Measurements from ENCODE around the gene EPC1.
A peak's percentile ranks its signal among the peaks of the same experiment; 100 is the strongest.

EPC1 gene

DNA sequence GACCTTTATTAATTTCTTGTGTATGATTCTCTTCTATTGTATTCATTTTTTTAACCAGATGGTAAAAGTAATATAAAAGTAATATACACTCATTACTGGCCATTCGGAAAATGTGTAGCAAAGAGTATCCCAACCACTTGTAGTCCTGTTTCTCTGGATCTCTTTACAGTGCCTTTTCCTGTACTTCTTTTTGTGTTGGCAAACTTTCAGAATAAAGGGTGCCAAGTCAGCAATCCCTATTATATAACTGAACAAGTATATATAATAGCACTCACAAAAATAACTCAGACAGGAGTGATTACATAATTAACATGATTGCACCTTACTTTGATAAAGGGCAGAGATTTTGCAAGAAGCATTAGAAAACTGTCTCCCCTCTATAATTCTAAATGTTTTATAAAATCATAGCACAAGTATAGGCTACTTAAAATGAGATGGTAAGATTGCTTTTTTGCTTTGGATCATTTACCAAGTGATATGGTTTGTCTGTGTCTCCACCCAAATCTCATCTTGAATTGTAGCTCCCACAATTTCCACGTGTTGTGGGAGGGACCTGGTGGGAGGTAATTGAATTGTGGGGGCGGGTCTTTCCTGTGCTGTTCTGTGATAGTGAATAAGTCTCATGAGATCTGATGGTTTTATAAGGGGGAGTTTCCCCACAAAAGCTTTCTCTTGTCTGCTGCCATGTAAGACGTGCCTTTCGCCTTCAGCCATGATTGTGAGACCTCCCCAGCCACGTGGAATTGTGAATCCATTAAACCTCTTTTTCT lies 41.5 kb upstream of the EPC1 start:
- Histone ChIP-seq H3K4me1 (ENCODE audit: control insufficient read depth, insufficient read depth, low read length) (no peaks in the 10 kb centered on the region), H3K9me3 (ENCODE audit: control insufficient read depth, insufficient read depth, low read depth, low read length) (no peaks in the 10 kb centered on the region), H3K4me3 (ENCODE audit: low read depth, low read length) (no peak overlapping the region), H3K27ac (ENCODE audit: extremely low read depth, low read depth, low read length) (no peak overlapping the region), H3K36me3 (ENCODE audit: control insufficient read depth in 2 of 2, insufficient read depth in 1 of 2, low read length in 2 of 2) (no peaks in the 10 kb centered on the region)
- ChIA-PET POLR2A (no interaction called here), CTCF (interaction anchor here (0.6 kb wide), 2 partner anchors 8 to 1331 kb away, joined by 3 read pairs; no protein-coding TSS in a partner anchor)
- TF ChIP-seq ZNF175 (tag by site-specific recombination; IDR thresholded peaks at IDR 0.05) (no peak), EGR2 (tag by site-specific recombination; IDR thresholded peaks at IDR 0.05; ENCODE audit: low read depth) (peak; percentile 79), ZNF354C (tag by site-specific recombination; IDR thresholded peaks at IDR 0.05; ENCODE audit: borderline replicate concordance, low read depth) (no peak), ZBTB8A (tag by site-specific recombination; IDR thresholded peaks at IDR 0.05) (no peak), ZNF140 (tag by site-specific recombination; IDR thresholded peaks at IDR 0.05) (no peak), ZFHX2 (tag by site-specific recombination; conservative IDR thresholded peaks at IDR 0.05) (peak; percentile 83), ZNF138 (tag by site-specific recombination; IDR thresholded peaks at IDR 0.05; ENCODE audit: borderline replicate concordance) (no peak)
- TF ChIP-seq, protein P1, sequence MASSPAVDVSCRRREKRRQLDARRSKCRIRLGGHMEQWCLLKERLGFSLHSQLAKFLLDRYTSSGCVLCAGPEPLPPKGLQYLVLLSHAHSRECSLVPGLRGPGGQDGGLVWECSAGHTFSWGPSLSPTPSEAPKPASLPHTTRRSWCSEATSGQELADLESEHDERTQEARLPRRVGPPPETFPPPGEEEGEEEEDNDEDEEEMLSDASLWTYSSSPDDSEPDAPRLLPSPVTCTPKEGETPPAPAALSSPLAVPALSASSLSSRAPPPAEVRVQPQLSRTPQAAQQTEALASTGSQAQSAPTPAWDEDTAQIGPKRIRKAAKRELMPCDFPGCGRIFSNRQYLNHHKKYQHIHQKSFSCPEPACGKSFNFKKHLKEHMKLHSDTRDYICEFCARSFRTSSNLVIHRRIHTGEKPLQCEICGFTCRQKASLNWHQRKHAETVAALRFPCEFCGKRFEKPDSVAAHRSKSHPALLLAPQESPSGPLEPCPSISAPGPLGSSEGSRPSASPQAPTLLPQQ (tag by site-specific recombination; IDR thresholded peaks at IDR 0.05) = no peak
- TF ChIP-seq, protein P2, sequence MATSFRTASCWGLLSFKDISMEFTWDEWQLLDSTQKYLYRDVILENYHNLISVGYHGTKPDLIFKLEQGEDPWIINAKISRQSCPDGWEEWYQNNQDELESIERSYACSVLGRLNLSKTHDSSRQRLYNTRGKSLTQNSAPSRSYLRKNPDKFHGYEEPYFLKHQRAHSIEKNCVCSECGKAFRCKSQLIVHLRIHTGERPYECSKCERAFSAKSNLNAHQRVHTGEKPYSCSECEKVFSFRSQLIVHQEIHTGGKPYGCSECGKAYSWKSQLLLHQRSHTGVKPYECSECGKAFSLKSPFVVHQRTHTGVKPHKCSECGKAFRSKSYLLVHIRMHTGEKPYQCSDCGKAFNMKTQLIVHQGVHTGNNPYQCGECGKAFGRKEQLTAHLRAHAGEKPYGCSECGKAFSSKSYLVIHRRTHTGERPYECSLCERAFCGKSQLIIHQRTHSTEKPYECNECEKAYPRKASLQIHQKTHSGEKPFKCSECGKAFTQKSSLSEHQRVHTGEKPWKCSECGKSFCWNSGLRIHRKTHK (tag by site-specific recombination; IDR thresholded peaks at IDR 0.05) = no peak

DNA sequence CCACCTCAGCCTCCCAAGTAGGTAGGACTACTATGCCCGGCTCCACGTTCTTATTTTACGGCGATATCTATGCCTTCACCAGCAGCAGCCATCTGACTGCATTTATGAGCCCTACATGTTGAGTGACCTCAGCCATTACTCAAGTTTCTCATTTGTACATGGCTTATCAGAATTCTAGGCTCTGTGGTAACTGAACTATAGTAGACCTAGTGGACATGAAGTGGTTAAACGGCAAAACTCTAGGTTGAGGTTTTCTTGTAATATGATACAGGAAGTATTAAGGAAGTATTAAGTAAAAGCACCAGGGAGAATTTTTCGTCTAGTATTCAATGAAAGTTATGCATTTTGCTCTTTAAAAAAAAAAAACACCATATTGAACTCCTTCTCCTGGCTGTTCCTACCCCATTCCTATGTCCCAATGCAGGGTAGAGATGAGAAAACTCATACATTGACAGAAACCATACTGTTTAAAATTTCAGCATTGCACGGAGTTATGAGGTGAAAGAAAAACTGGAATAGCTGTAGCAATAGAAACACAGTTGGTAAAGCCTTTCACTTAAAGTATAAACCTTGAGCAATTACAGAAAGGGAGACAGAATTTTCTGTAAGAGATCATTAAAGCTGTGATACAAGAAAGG lies 39.8 kb upstream of the EPC1 start:
- POLR2A ChIA-PET = no interaction called here
- Histone ChIP-seq H3K36me3 (ENCODE audit: control insufficient read depth in 2 of 2, insufficient read depth in 1 of 2, low read length in 2 of 2) (no peaks in the 10 kb centered on the region), H3K9me3 (ENCODE audit: control insufficient read depth, insufficient read depth, low read depth, low read length) (no peaks in the 10 kb centered on the region), H3K4me3 (ENCODE audit: low read depth, low read length) (no peak overlapping the region), H3K4me1 (ENCODE audit: control insufficient read depth, insufficient read depth, low read length) (no peaks in the 10 kb centered on the region), H3K27ac (ENCODE audit: extremely low read depth, low read depth, low read length) (no peak overlapping the region)
- CTCF ChIA-PET = interaction anchor here (0.7 kb wide), 1 partner anchor 9 kb away, joined by 3 read pairs; no protein-coding TSS in a partner anchor
- no peak for TF ChIP-seq SP7 (tag by site-specific recombination; IDR thresholded peaks at IDR 0.05)
- no peak for TF ChIP-seq ZBTB44 (tag by site-specific recombination; IDR thresholded peaks at IDR 0.05)
- no peak for TF ChIP-seq ZNF610 (tag by site-specific recombination; IDR thresholded peaks at IDR 0.05; ENCODE audit: borderline replicate concordance)
- no peak for TF ChIP-seq ZNF24 (tag by site-specific recombination; IDR thresholded peaks at IDR 0.05)
- TF ChIP-seq ZNF211 (tag by site-specific recombination; IDR thresholded peaks at IDR 0.05; ENCODE audit: low read depth) = no peak
- no peak for TF ChIP-seq ZNF473 (tag by site-specific recombination; IDR thresholded peaks at IDR 0.05)
- TF ChIP-seq ZNF2 (tag by site-specific recombination; IDR thresholded peaks at IDR 0.05) = no peak
- TF ChIP-seq RBAK (tag by site-specific recombination; IDR thresholded peaks at IDR 0.05) = no peak
- no peak for TF ChIP-seq ZBTB10 (tag by site-specific recombination; IDR thresholded peaks at IDR 0.05)
- TF ChIP-seq, protein P3, sequence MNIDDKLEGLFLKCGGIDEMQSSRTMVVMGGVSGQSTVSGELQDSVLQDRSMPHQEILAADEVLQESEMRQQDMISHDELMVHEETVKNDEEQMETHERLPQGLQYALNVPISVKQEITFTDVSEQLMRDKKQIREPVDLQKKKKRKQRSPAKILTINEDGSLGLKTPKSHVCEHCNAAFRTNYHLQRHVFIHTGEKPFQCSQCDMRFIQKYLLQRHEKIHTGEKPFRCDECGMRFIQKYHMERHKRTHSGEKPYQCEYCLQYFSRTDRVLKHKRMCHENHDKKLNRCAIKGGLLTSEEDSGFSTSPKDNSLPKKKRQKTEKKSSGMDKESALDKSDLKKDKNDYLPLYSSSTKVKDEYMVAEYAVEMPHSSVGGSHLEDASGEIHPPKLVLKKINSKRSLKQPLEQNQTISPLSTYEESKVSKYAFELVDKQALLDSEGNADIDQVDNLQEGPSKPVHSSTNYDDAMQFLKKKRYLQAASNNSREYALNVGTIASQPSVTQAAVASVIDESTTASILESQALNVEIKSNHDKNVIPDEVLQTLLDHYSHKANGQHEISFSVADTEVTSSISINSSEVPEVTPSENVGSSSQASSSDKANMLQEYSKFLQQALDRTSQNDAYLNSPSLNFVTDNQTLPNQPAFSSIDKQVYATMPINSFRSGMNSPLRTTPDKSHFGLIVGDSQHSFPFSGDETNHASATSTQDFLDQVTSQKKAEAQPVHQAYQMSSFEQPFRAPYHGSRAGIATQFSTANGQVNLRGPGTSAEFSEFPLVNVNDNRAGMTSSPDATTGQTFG (tag by site-specific recombination; IDR thresholded peaks at IDR 0.05; ENCODE audit: borderline replicate concordance) = no peak
- TF ChIP-seq, protein P4, sequence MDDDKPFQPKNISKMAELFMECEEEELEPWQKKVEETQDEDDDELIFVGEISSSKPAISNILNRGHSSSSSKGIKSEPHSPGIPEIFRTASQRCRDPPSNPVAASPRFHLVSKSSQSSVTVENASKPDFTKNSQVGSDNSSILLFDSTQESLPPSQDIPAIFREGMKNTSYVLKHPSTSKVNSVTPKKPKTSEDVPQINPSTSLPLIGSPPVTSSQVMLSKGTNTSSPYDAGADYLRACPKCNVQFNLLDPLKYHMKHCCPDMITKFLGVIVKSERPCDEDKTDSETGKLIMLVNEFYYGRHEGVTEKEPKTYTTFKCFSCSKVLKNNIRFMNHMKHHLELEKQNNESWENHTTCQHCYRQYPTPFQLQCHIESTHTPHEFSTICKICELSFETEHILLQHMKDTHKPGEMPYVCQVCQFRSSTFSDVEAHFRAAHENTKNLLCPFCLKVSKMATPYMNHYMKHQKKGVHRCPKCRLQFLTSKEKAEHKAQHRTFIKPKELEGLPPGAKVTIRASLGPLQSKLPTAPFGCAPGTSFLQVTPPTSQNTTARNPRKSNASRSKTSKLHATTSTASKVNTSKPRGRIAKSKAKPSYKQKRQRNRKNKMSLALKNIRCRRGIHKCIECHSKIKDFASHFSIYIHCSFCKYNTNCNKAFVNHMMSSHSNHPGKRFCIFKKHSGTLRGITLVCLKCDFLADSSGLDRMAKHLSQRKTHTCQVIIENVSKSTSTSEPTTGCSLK (tag by site-specific recombination; IDR thresholded peaks at IDR 0.05) = no peak
- no peak for TF ChIP-seq SETDB1 (IDR thresholded peaks at IDR 0.05; ENCODE audit: insufficient read length, low read length)
